Effector memory CD4-positive, alpha-beta T cell (primary cell): ENCODE measurements around the gene SLCO3A1.
"Not testable (repeated sequence)": the region's sequence is repeated elsewhere in the genome, so short reads cannot be mapped to it uniquely, and the experiment has no call there.

Source experiments
- DNase-seq, 3 donors: peaks; one replicate each; pipeline ENCODE4 v3.0.0-alpha.2; 2020
- H3K27ac ChIP-seq: 2 replicates; pipeline ENCODE4 v1.7.0; 2013; ENCODE audit warnings: mild to moderate bottlenecking, low read length, moderate library complexity; ENCODE audit not compliant: insufficient read depth, poor library complexity, severe bottlenecking
- H3K27me3 ChIP-seq: replicated peaks from 2 replicates; pipeline ENCODE4 v1.7.0; 2013; ENCODE audit warnings: mild to moderate bottlenecking, low read length; ENCODE audit not compliant: insufficient read depth, control insufficient read depth, poor library complexity, severe bottlenecking
- H3K36me3 ChIP-seq: 2 replicates; pipeline ENCODE4 v1.7.0; 2013; ENCODE audit warnings: mild to moderate bottlenecking, low read length, moderate library complexity; ENCODE audit not compliant: control insufficient read depth, insufficient read depth
- H3K4me1 ChIP-seq: 2 replicates; pipeline ENCODE4 v1.7.0; 2013; ENCODE audit warnings: low read length, mild to moderate bottlenecking; ENCODE audit not compliant: control insufficient read depth, insufficient read depth, poor library complexity, severe bottlenecking
- H3K4me3 ChIP-seq: 2 replicates; pipeline ENCODE4 v1.7.0; 2013; ENCODE audit warnings: low read length, low read depth, mild to moderate bottlenecking; ENCODE audit not compliant: insufficient read depth, poor library complexity, severe bottlenecking
- H3K9me3 ChIP-seq: 2 replicates; pipeline ENCODE4 v1.7.0; 2013; ENCODE audit warnings: mild to moderate bottlenecking, low read length, moderate library complexity; ENCODE audit not compliant: control insufficient read depth

Gene SLCO3A1

GRCh38 chr15:91953432-91953831 is 99.9 kb downstream of the SLCO3A1 start:
- Histone ChIP-seq H3K4me1 (peaks cover 13% of the 10 kb centered on the region), H3K4me3 (no peak overlapping the region), H3K36me3 (no peaks in the 10 kb centered on the region), H3K9me3 (no peaks in the 10 kb centered on the region), H3K27me3 (no peaks in the 10 kb centered on the region), H3K27ac (no peak overlapping the region)
- no peak for DNase-seq

GRCh38 chr15:91954292-91954691 is 100.8 kb downstream of the SLCO3A1 start:
- H3K4me1 ChIP-seq = peaks cover 13% of the 10 kb centered on the region
- no peak overlapping the region for H3K4me3 ChIP-seq
- no peaks in the 10 kb centered on the region for H3K27me3 ChIP-seq
- H3K27ac ChIP-seq = no peak overlapping the region
- no peaks in the 10 kb centered on the region for H3K9me3 ChIP-seq
- no peaks in the 10 kb centered on the region for H3K36me3 ChIP-seq
- DNase-seq = no peak

GRCh38 chr15:91956026-91956723 is 102.7 kb downstream of the SLCO3A1 start:
- no peak for DNase-seq
- H3K9me3 ChIP-seq = no peaks in the 10 kb centered on the region
- no peaks in the 10 kb centered on the region for H3K27me3 ChIP-seq
- H3K27ac ChIP-seq = no peak overlapping the region
- no peaks in the 10 kb centered on the region for H3K36me3 ChIP-seq
- H3K4me3 ChIP-seq = no peak overlapping the region
- H3K4me1 ChIP-seq = peaks cover 13% of the 10 kb centered on the region

GRCh38 chr15:91961357-91961756 is 107.8 kb downstream of the SLCO3A1 start:
- H3K9me3 ChIP-seq = no peaks in the 10 kb centered on the region
- H3K4me3 ChIP-seq = no peak overlapping the region
- peaks cover 9% of the 10 kb centered on the region for H3K36me3 ChIP-seq
- no peak for DNase-seq
- H3K27ac ChIP-seq = no peak overlapping the region
- no peaks in the 10 kb centered on the region for H3K4me1 ChIP-seq
- no peaks in the 10 kb centered on the region for H3K27me3 ChIP-seq

GRCh38 chr15:91963747-91964146 is 110.2 kb downstream of the SLCO3A1 start:
- H3K27ac ChIP-seq, H3K4me1 ChIP-seq, H3K36me3 ChIP-seq, DNase-seq, H3K4me3 ChIP-seq, H3K27me3 ChIP-seq, H3K9me3 ChIP-seq: not testable (repeated sequence)

- Histone ChIP-seq H3K27ac (no peak overlapping the region), H3K4me1 (no peaks in the 10 kb centered on the region), H3K9me3 (no peaks in the 10 kb centered on the region), H3K27me3 (no peaks in the 10 kb centered on the region), H3K36me3 (peaks cover 9% of the 10 kb centered on the region), H3K4me3 (no peak overlapping the region)
- no peak for DNase-seq
Observed at GRCh38 chr15:91965501-91966193, 112.1 kb downstream of the SLCO3A1 start.

- no peaks in the 10 kb centered on the region for H3K9me3 ChIP-seq
- no peak overlapping the region for H3K4me3 ChIP-seq
- peaks cover 9% of the 10 kb centered on the region for H3K36me3 ChIP-seq
- H3K27me3 ChIP-seq = no peaks in the 10 kb centered on the region
- no peak overlapping the region for H3K27ac ChIP-seq
- no peak for DNase-seq
- H3K4me1 ChIP-seq = no peaks in the 10 kb centered on the region
Observed at GRCh38 chr15:91966194-91966552, 112.7 kb downstream of the SLCO3A1 start.

- H3K4me3 ChIP-seq = no peak overlapping the region
- H3K4me1 ChIP-seq = no peaks in the 10 kb centered on the region
- DNase-seq = no peak
- H3K36me3 ChIP-seq = peaks cover 9% of the 10 kb centered on the region
- H3K9me3 ChIP-seq = no peaks in the 10 kb centered on the region
- no peaks in the 10 kb centered on the region for H3K27me3 ChIP-seq
- H3K27ac ChIP-seq = no peak overlapping the region
Observed at GRCh38 chr15:91967935-91968606, 114.6 kb downstream of the SLCO3A1 start.

GRCh38 chr15:91968610-91969009 is 115.1 kb downstream of the SLCO3A1 start:
- H3K4me3 ChIP-seq = no peak overlapping the region
- no peaks in the 10 kb centered on the region for H3K27me3 ChIP-seq
- no peak overlapping the region for H3K27ac ChIP-seq
- H3K9me3 ChIP-seq = no peaks in the 10 kb centered on the region
- peaks cover 9% of the 10 kb centered on the region for H3K36me3 ChIP-seq
- H3K4me1 ChIP-seq = no peaks in the 10 kb centered on the region
- DNase-seq = no peak

GRCh38 chr15:91970142-91970541 is 116.6 kb downstream of the SLCO3A1 start:
- no peaks in the 10 kb centered on the region for H3K36me3 ChIP-seq
- H3K4me1 ChIP-seq = no peaks in the 10 kb centered on the region
- no peak overlapping the region for H3K4me3 ChIP-seq
- no peaks in the 10 kb centered on the region for H3K27me3 ChIP-seq
- H3K27ac ChIP-seq = no peak overlapping the region
- H3K9me3 ChIP-seq = no peaks in the 10 kb centered on the region
- no peak for DNase-seq
